OCI-LY1 (cell line): ENCODE data around the gene SUMO1.

Experiments
- H2AFZ ChIP-seq: fragments of 200-600 bp; sonication (generic), shearing (Covaris generic); 2 replicates; pipeline ENCODE4 v1.6.0; 2014; ENCODE audit warnings: antibody characterized with exemption, mild to moderate bottlenecking, low read length
- H3F3A ChIP-seq: fragments of 200-600 bp; sonication (generic), shearing (Covaris generic); 2 replicates; pipeline ENCODE4 v1.6.0; 2014; ENCODE audit warnings: mild to moderate bottlenecking, antibody characterized with exemption, low read length, moderate library complexity; ENCODE audit not compliant: insufficient read depth
- H3K27ac ChIP-seq: fragments of 200-600 bp; sonication (generic); 2 replicates; pipeline ENCODE4 v1.5.1; 2014; ENCODE audit warnings: low read length, mixed run types, mild to moderate bottlenecking, low read depth; ENCODE audit not compliant: poor library complexity, severe bottlenecking
- H3K27me3 ChIP-seq: fragments of 200-600 bp; sonication (generic); 2 replicates; pipeline ENCODE4 v1.6.0; 2014; ENCODE audit warnings: antibody characterized with exemption, mild to moderate bottlenecking, low read length, moderate library complexity; ENCODE audit not compliant: insufficient read depth
- H3K36me3 ChIP-seq: fragments of 200-600 bp; sonication (generic); 2 replicates; pipeline ENCODE4 v1.6.1; 2014; ENCODE audit warnings: mild to moderate bottlenecking, antibody characterized with exemption, low read length, moderate library complexity, mixed read lengths; ENCODE audit not compliant: insufficient read depth
- H3K4me1 ChIP-seq: fragments of 200-600 bp; sonication (generic); 2 replicates; pipeline ENCODE4 v1.5.1; 2014; ENCODE audit warnings: mild to moderate bottlenecking, low read length, moderate library complexity; ENCODE audit not compliant: insufficient read depth, severe bottlenecking
- H3K4me2 ChIP-seq: fragments of 200-600 bp; sonication (generic), shearing (Covaris generic); 2 replicates; pipeline ENCODE4 v1.6.1; 2014; ENCODE audit warnings: low read length
- H3K4me3 ChIP-seq: fragments of 200-600 bp; sonication (generic); 2 replicates; pipeline ENCODE4 v1.5.1; 2014; ENCODE audit warnings: low read length, low read depth, mild to moderate bottlenecking, mixed read lengths; ENCODE audit not compliant: poor library complexity, severe bottlenecking
- H3K79me2 ChIP-seq: fragments of 200-600 bp; shearing (Covaris generic); 2 replicates; pipeline ENCODE4 v1.6.1; 2016; ENCODE audit warnings: mixed run types, low read length, mixed read lengths; ENCODE audit not compliant: insufficient read depth
- H3K9ac ChIP-seq: fragments of 200-600 bp; sonication (generic), shearing (Covaris generic); 2 replicates; pipeline ENCODE4 v1.6.1; 2014; ENCODE audit warnings: mild to moderate bottlenecking, low read length, mixed read lengths
- H3K9me2 ChIP-seq: fragments of 200-600 bp; sonication (generic), shearing (Covaris generic); 2 replicates; pipeline ENCODE4 v1.6.1; 2014; ENCODE audit warnings: low read depth, mild to moderate bottlenecking, low read length, mixed read lengths
- H3K9me3 ChIP-seq: fragments of 200-600 bp; shearing (Covaris generic); 2 replicates; pipeline ENCODE4 v1.6.1; 2014; ENCODE audit warnings: low read length, mixed read lengths
- H4K20me1 ChIP-seq: fragments of 200-600 bp; sonication (generic), shearing (Covaris generic); 2 replicates; pipeline ENCODE4 v1.6.0; 2016; ENCODE audit warnings: mild to moderate bottlenecking, low read length; ENCODE audit not compliant: insufficient read depth
- CTCF ChIP-seq: fragments of 200-600 bp; sonication (generic), shearing (Covaris generic); IDR thresholded peaks from 2 replicates; pipeline ENCODE4 v1.5.1; 2017; ENCODE audit warnings: mild to moderate bottlenecking, antibody characterized with exemption, low read length, moderate library complexity, mixed read lengths
- EZH2 ChIP-seq: fragments of 200-600 bp; sonication (generic), shearing (Covaris generic); IDR thresholded peaks from 2 replicates; pipeline ENCODE4 v1.8.0; 2017; ENCODE audit warnings: borderline replicate concordance, mixed run types, mild to moderate bottlenecking, antibody characterized with exemption, low read length, moderate library complexity, mixed read lengths

The SUMO1 gene

GRCh38 chr2:202208526-202208925, 29.9 kb downstream of the SUMO1 start:
- Histone ChIP-seq H4K20me1 (no peaks in the 10 kb centered on the region; the same call in 1 of the 2 replicates), H3K79me2 (no peaks in the 10 kb centered on the region), H3K4me2 (no peak overlapping the region), H3K9me2 (no peaks in the 10 kb centered on the region), H3K9ac (no peak overlapping the region), H3F3A (no peaks in the 10 kb centered on the region), H2AFZ (no peak overlapping the region), H3K9me3 (no peaks in the 10 kb centered on the region), H3K36me3 (peaks cover 56% of the 10 kb centered on the region), H3K27me3 (no peaks in the 10 kb centered on the region), H3K4me3 (no peak overlapping the region), H3K4me1 (no peaks in the 10 kb centered on the region), H3K27ac (no peak overlapping the region)
- TF ChIP-seq CTCF: no peak

GRCh38 chr2:202204855-202205254, 33.5 kb downstream of the SUMO1 start:
- Histone ChIP-seq H3K9me2 (no peaks in the 10 kb centered on the region), H3K9ac (no peak overlapping the region), H3K27ac (no peak overlapping the region), H3K27me3 (no peaks in the 10 kb centered on the region), H4K20me1 (no peaks in the 10 kb centered on the region), H3K79me2 (no peaks in the 10 kb centered on the region), H3K4me1 (no peaks in the 10 kb centered on the region), H3K4me2 (no peak overlapping the region), H3F3A (no peaks in the 10 kb centered on the region), H2AFZ (no peak overlapping the region), H3K4me3 (no peak overlapping the region), H3K36me3 (peaks cover 30% of the 10 kb centered on the region), H3K9me3 (no peaks in the 10 kb centered on the region)
- TF ChIP-seq CTCF (no peak), EZH2 (no peak)

GRCh38 chr2:202203348-202203747, 35.0 kb downstream of the SUMO1 start:
- H3F3A ChIP-seq: no peaks in the 10 kb centered on the region
- no peaks in the 10 kb centered on the region for H3K79me2 ChIP-seq
- TF ChIP-seq EZH2 (no peak), CTCF (no peak)
- no peak overlapping the region for H3K4me2 ChIP-seq
- no peaks in the 10 kb centered on the region for H3K4me1 ChIP-seq
- H3K9me3 ChIP-seq: no peaks in the 10 kb centered on the region
- peaks cover 20% of the 10 kb centered on the region for H3K36me3 ChIP-seq
- H3K4me3 ChIP-seq: no peak overlapping the region
- no peaks in the 10 kb centered on the region for H3K27me3 ChIP-seq
- H2AFZ ChIP-seq: no peak overlapping the region
- H3K27ac ChIP-seq: no peak overlapping the region
- no peaks in the 10 kb centered on the region for H3K9me2 ChIP-seq
- H3K9ac ChIP-seq: no peak overlapping the region
- no peaks in the 10 kb centered on the region for H4K20me1 ChIP-seq
